Breast epithelium (tissue), 4 donors: Measurements from ENCODE around the gene GRIN1. TPM values are rescaled to one million over a fixed set of nuclear protein-coding genes. Genes with fewer than 3 reads are reported as not detected.
A peak's percentile ranks its signal among the peaks of the same experiment; 100 is the strongest.

Source experiments
- DNase-seq, 2 donors: peaks; one replicate each; pipeline ENCODE4 v3.0.0-alpha.2; 2019; ENCODE audit warnings: low spot score in 2 of 2
- H3K27ac ChIP-seq, 2 donors: fragments of 200-600 bp; sonication (generic) in 1 of 2; one replicate each; pipeline ENCODE4 v1.5.1; 2016 to 2019; ENCODE audit warnings: mild to moderate bottlenecking in 1 of 2
- H3K27me3 ChIP-seq, 2 donors: fragments of 200-600 bp; sonication (generic) in 1 of 2; one replicate each; pipeline versions ENCODE4 v1.5.1 to v1.6.0; 2017 to 2019; ENCODE audit warnings: control low read depth in 1 of 2, mild to moderate bottlenecking in 1 of 2
- H3K36me3 ChIP-seq: fragments of 200-600 bp; one replicate; pipeline ENCODE4 v1.5.1; 2019
- H3K4me1 ChIP-seq, 2 donors: fragments of 200-600 bp; sonication (generic); one replicate each; pipeline ENCODE4 v1.5.1; 2016 to 2019; ENCODE audit warnings: control low read depth in 1 of 2
- H3K4me3 ChIP-seq, 3 donors: fragments of 200-600 bp; sonication (generic); 1 replicate in 2 of 3; 2 replicates in 1 of 3; pipeline ENCODE4 v1.5.1; 2016 to 2019; ENCODE audit warnings: mild to moderate bottlenecking in 3 of 3, moderate library complexity in 2 of 3
- H3K9me3 ChIP-seq, 2 donors: fragments of 200-600 bp; sonication (generic) in 1 of 2; one replicate each; pipeline ENCODE4 v1.5.1; 2016 to 2019; ENCODE audit warnings: control low read depth in 1 of 2
- CTCF ChIP-seq, 3 donors: fragments of 450-650 bp; IDR thresholded peaks; one replicate each; pipeline ENCODE4 v1.5.1; 2016 to 2017; ENCODE audit warnings: antibody characterized with exemption in 3 of 3, mild to moderate bottlenecking in 3 of 3, moderate library complexity in 3 of 3
- POLR2A ChIP-seq: fragments of 450-650 bp; IDR thresholded peaks from one replicate; pipeline ENCODE4 v1.6.1; 2016; ENCODE audit warnings: antibody characterized with exemption, mild to moderate bottlenecking, moderate library complexity
- POLR2AphosphoS5 ChIP-seq, 3 donors: sonication (generic); formaldehyde crosslinking; IDR thresholded peaks; one replicate each; pipeline ENCODE4 v1.6.1; 2017; ENCODE audit warnings: antibody characterized with exemption in 3 of 3
- intact Hi-C: fragments of 100-400 bp; cut with DNase I; formaldehyde crosslinking; loops from one replicate; pipeline ENCODE4 v1.15.1; 2023; ENCODE audit warnings: low total_unique reads
- total RNA-seq, 3 donors: library from RNA; depleted of rRNA; stranded (reverse); fragments of >200 nt; gene quantifications; one replicate each; pipeline ENCODE4 v1.1.0, GENCODE V29; 2016

GRIN1 gene
- total RNA-seq, 3 donors from 2014 or later: 1.3 to 1.9 TPM; not detected in 1

- Histone ChIP-seq H3K4me1 (peaks cover 9 to 16% of the 10 kb centered on the region in 2 donors), H3K27me3 (peaks cover 26 to 100% of the 10 kb centered on the region in 2 donors), H3K9me3 (no peaks in the 10 kb centered on the region), H3K4me3 (peak overlapping the region; percentile 4 to 66 (median 45)), H3K27ac (peak overlapping the region in 1 of 2 donors; percentile 39), H3K36me3 (no peaks in the 10 kb centered on the region)
- TF ChIP-seq CTCF (IDR thresholded peaks at IDR 0.05) (no peak), POLR2A (no peak), POLR2AphosphoS5 (IDR thresholded peaks at IDR 0.05) (no peak)
- intact Hi-C loops: no loop called here
- no peak for DNase-seq
Measured at GRCh38 chr9:137163365-137163715, 24.4 kb downstream of the GRIN1 start.

GRCh38 chr9:137163805-137164204 is 24.9 kb downstream of the GRIN1 start:
- Histone ChIP-seq H3K9me3 (no peaks in the 10 kb centered on the region), H3K36me3 (no peaks in the 10 kb centered on the region), H3K27ac (no peak overlapping the region), H3K27me3 (peaks cover 27 to 99% of the 10 kb centered on the region in 2 donors), H3K4me3 (peak overlapping the region in 1 of 3 donors; percentile 66), H3K4me1 (peaks cover 13 to 19% of the 10 kb centered on the region in 2 donors)
- DNase-seq: no peak
- intact Hi-C loops: no loop called here
- TF ChIP-seq POLR2AphosphoS5 (IDR thresholded peaks at IDR 0.05) (no peak), CTCF (IDR thresholded peaks at IDR 0.05) (no peak), POLR2A (no peak)

- no peaks in the 10 kb centered on the region for H3K9me3 ChIP-seq
- H3K4me1 ChIP-seq: peaks cover 19 to 21% of the 10 kb centered on the region in 2 donors
- DNase-seq: no peak
- no peak overlapping the region for H3K27ac ChIP-seq
- no peaks in the 10 kb centered on the region for H3K36me3 ChIP-seq
- intact Hi-C loops: no loop called here
- peaks cover 30 to 99% of the 10 kb centered on the region in 2 donors for H3K27me3 ChIP-seq
- no peak overlapping the region for H3K4me3 ChIP-seq
- no peak for TF ChIP-seq CTCF (IDR thresholded peaks at IDR 0.05)
- TF ChIP-seq POLR2AphosphoS5 (IDR thresholded peaks at IDR 0.05): no peak
- no peak for TF ChIP-seq POLR2A
Measured at GRCh38 chr9:137164370-137165249, 25.7 kb downstream of the GRIN1 start.

- no peak for DNase-seq
- H3K27ac ChIP-seq: no peak overlapping the region
- intact Hi-C loops: no loop called here
- TF ChIP-seq CTCF (IDR thresholded peaks at IDR 0.05) (no peak), POLR2AphosphoS5 (IDR thresholded peaks at IDR 0.05) (no peak), POLR2A (no peak)
- peaks cover 19 to 29% of the 10 kb centered on the region in 2 donors for H3K4me1 ChIP-seq
- no peak overlapping the region for H3K4me3 ChIP-seq
- no peaks in the 10 kb centered on the region for H3K9me3 ChIP-seq
- H3K36me3 ChIP-seq: no peaks in the 10 kb centered on the region
- H3K27me3 ChIP-seq: peaks cover 32 to 99% of the 10 kb centered on the region in 2 donors
Measured at GRCh38 chr9:137165250-137165836, 26.4 kb downstream of the GRIN1 start.
